NCI-H1417 treated with DMSO at 0.1 percent for 48 hours (cell line): ENCODE measurements around the gene ARHGEF4.

ENCODE experiments used
- DNase-seq: peaks from one replicate; lab custom pipeline; 2025; lab: John Stamatoyannopoulos, UW

Gene ARHGEF4

GRCh38 chr2:130917006-130917688 lies 80.4 kb downstream of the ARHGEF4 start:
- DNase-seq, result no peak

- no peak for DNase-seq
Observed at GRCh38 chr2:130918393-130918792, 81.7 kb downstream of the ARHGEF4 start.

DNA sequence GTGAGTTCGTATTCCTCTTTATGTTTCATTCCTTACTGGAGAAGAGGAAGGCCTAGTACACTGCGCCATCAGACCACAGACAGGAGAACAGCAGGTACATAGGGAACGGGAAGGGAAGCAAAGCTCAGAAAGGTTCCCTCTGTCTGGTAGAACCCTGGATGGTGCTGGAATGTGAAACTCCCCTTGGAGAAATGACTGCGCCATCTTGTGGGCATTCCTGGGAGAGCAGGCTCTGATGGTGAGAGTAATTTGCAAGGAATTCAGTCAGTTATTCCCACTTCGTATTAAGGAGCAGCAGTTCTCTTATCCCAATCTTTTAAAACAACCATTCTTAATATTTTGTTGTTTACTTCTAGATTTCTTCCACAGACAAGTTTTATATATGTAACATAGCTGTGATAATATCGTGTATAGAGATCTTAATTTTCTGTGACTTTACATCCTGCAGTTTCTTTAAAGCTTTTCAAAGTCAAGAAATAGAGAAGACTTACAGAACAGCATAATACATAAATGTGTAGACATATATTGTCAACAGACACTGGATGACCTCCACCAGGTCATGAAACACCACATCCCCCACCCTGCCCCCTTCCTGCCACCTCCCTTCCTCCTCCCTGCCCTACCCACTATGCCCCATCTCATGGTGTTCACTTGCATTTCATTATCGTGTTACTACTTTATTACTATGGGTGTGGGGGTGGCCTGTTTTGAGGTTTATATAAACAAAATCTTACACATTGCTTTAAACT lies 83.9 kb downstream of the ARHGEF4 start:
- peak; percentile 17 for DNase-seq

DNA sequence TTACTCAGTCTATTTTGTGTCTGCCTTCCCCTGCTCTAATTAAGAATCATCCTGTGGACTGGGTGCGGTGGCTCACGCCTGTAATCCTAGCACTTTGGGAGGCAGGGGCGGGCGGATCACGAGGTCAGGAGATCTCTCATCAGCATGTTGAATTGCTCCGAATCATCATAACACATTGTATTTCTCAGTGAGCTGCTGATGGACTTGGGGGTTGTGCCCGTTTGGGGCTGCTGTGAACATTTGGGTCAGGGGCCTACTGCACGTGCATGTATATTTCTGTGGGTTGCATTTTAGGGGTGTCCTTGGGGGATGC lies 84.4 kb downstream of the ARHGEF4 start:
- no peak for DNase-seq

DNA sequence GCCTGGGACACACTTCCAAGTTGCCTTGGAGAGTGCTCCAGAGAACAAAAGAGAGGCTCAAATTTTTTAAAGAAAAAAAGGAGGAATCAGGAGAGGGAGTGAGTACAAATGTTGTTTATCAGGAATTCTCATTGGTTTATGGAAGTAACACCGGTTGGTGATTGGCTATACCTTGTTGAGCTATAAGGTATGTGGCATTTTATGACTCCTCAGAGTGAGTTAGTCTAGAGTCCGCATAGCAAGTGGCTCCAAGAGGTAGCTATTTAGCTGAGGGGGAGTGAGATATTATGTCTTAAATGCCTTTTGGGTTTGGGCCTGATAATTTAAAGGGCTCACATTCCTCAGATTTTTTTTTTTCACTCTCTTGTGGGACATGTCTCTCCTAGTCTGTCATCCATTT lies 85.7 kb downstream of the ARHGEF4 start:
- DNase-seq, result no peak

GRCh38 chr2:130928385-130928784 lies 91.7 kb downstream of the ARHGEF4 start:
- no peak for DNase-seq

- DNase-seq, result no peak
Observed at GRCh38 chr2:130930740-130931659, 94.3 kb downstream of the ARHGEF4 start.

DNA sequence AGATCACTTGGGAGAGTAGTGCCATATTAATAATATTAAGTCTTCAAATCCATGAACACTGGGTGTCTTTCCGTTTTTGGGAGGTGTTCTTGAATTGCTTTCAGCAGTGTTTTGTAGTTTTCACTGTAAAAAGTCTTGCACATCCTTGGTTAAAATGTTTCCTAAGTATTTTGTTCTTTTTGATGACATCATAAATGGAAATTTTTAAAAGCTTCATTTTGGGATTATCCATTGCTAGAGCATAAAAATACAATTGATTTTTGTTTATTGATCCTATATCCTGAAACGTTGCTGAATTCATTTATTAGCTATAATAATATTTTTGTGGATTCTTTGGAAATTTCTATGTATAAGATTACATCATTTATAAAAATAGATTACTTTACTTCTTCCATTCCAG lies 96.8 kb downstream of the ARHGEF4 start:
- DNase-seq, result no peak

- no peak for DNase-seq
Observed at GRCh38 chr2:130936451-130936850, 99.7 kb downstream of the ARHGEF4 start.

DNA sequence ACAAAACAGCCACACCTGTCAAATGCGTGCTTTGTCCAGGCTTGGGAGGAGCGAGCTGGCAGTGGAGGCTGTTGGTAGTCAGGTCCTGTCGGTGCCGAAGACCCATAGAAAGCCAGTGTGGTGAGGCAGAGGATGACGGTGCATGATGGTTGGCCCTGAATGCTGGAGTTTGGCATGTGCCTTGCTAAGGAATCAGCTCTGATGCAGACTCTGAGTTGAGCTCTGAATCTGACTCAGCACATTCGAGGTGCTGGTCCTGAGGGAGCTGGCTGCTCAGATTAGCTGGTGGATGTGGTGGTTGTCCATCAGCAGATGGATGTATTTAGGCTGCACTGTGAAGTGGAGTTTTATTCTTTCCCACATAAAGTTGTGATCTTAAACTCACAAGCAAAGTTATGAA lies 111.3 kb downstream of the ARHGEF4 start:
- DNase-seq, result no peak

- DNase-seq, result no peak
Observed at GRCh38 chr2:130949954-130950353, 113.2 kb downstream of the ARHGEF4 start.

- no peak for DNase-seq
Observed at GRCh38 chr2:130951018-130951417, 114.3 kb downstream of the ARHGEF4 start.

DNA sequence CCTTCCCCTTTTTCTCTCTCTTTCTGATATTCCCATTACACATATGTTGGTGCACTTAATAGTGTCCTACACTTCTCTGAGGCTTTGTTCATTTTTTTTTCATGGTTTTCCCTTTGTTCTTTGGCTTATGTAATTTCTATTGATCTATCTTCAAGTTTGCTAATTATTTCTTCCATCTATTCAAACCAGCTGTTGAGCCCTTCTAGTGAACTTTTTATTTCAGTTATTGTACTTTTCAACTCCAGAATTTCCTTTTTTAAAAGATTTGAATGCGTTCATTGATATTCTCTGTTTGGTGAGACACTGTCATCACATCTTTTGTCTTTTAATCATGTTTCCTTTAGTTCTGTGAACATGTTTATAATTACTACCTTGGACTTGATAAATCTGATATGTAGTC lies 118.2 kb downstream of the ARHGEF4 start:
- DNase-seq, result no peak

- no peak for DNase-seq
Observed at GRCh38 chr2:130957915-130958314, 121.2 kb downstream of the ARHGEF4 start.

GRCh38 chr2:130963196-130963848 lies 126.6 kb downstream of the ARHGEF4 start:
- DNase-seq, result no peak

DNA sequence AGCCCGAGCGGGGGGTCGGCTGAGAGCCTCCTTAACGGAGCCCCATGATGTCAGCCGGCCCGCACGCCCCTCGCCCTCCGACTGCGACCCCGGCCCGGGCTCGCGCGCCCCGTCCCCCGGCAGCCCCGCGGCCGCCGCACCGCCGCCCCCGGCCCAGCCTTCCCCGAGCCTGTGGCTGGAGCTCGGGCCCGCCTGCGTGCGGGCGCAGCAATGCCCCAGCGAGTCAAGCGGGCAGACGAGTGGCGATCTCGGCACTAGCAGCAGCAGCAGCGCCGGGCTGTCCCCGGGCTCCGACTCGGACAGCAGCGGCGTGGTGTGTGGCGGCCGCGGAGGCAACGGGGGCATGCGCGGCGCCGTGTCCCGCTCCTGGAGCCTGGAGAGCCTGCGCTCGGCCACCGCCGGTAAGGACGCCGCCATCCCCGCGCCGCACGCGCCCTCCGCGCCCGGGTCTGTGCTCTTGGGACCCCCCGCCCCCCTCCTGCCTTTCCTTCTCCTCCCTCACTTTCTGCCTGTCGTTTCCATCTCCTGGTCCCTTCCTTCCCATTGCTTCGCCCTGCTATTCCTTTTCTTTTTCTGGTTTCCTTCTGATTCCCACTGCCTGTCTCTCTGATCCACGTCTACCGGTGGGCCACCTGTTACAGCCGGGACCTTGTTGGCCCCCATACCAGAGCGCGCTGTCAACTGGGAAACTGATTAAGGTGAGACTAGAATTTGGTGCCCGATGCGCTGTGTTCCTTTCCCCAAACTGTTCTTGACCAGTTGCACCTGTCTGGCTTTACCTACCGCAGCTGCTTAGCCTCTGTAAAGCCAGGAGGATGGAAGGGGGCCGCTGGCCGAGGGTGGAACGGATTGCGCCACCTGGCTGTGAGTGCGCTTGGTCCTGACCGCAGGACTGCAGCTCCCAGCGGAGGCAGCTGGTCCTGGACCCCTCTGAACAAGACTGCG lies 127.4 kb downstream of the ARHGEF4 start:
- no peak for DNase-seq

GRCh38 chr2:130964931-130965330 lies 128.2 kb downstream of the ARHGEF4 start:
- DNase-seq, result no peak

DNA sequence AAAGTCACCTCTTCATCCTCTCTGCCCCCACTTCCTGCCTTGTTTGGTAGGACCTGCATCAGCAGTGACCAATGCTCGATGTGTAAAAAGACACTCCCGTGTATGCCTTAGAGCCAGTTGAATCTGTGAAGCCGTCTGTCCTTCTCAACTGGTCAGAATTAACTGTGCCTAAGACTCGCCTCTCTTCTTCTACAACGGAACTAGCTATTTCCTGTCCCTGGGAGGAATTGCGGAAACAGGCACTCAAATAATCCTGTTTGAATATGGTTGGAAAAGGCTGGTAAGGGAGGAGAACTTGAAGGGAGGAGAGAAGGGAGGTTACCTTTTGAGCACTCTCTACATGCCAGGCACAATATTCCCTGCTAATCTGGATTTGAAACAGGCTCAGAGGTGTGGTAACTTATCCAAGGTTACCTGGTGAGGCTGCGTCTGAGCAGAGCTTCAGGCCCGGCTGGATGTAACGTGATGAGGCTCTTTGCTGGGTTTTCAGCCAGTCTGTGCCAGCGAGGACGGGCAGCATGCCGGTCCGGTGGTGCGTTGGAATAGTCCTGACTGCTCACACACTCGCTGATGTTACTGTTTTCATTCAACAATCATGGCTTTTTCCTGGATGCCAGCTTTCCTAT lies 129.5 kb downstream of the ARHGEF4 start:
- no peak for DNase-seq

DNA sequence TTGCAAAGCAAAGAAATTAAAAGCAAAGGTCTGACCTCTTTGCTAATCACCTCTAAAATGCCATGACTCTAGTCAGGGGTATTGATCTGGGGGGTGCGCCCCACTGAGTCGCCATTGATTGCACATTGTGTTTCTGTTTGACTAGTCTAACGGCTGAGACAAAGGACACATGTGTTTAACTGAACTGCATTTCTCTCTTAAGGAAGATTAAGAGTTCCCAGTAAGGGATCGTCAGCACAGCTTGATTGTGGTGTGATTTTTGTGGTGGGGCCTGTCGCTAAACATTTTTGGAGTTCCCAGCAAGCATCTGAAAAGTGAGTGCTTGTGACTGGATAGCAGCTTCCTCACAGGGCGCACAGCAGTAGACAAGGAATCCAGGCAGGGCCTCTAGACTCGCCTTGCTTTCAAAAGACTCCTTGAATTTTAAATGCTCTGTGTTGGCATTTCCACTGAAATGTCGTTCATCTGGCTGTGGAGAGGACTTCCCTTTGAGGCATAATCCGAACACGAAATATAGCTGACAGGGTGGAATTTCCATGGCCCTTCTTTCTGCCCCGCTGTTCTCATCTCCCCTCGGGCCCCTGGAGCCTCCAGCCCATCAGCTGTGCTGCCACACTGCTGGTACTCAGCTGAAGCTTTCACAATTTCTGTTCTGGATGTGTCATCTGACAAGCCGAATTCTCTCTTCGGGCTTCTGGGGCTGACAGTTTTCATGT lies 130.2 kb downstream of the ARHGEF4 start:
- DNase-seq, result no peak

DNA sequence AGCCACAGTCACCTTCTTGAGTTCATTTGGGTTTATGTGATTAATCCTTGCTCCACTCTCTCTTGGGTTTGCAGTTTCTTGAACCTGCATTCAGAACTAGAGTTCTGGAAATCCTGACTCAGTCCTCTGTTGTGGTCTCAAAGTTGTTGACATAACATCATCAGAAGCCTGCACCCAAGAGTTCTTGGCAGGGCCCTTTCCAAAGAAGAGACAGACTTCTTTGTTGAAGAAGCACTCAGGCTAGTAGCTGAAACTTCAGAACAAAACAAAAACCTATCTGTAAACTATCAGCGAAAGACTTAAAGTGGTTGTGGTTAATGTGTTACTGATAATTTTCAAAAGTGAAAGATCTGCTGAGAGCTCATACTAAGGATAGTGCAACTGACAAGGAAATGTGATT lies 135.7 kb downstream of the ARHGEF4 start:
- DNase-seq, result no peak
